Upper lobe of left lung (tissue), 6 donors: ENCODE measurements around the gene PARP12. TPM values are rescaled to one million over a fixed set of nuclear protein-coding genes. Genes with fewer than 3 reads are reported as not detected.

Experiments used
- ATAC-seq, 2 donors: fragments of 200-7000 bp; cut with Tn5 transposase; one replicate each; pipeline ENCODE4 v1.9.1; 2022; ENCODE audit warnings: mild to moderate bottlenecking in 2 of 2, moderate library complexity in 2 of 2; ENCODE audit not compliant: low FRiP score in 2 of 2
- DNase-seq, 2 donors: peaks; one replicate each; pipeline ENCODE4 v3.0.0-alpha.2; 2019 to 2020
- H3K27ac ChIP-seq, 4 donors: fragments of 200-600 bp; sonication (generic); one replicate each; pipeline ENCODE4 v1.5.1; 2016 to 2019
- H3K27me3 ChIP-seq, 4 donors: fragments of 200-600 bp; sonication (generic); one replicate each; pipeline ENCODE4 v1.5.1; 2017 to 2019
- H3K36me3 ChIP-seq, 4 donors: fragments of 200-600 bp; sonication (generic); one replicate each; pipeline ENCODE4 v1.5.1; 2016 to 2019
- H3K4me1 ChIP-seq, 4 donors: fragments of 200-600 bp; sonication (generic); one replicate each; pipeline ENCODE4 v1.5.1; 2018 to 2019
- H3K4me3 ChIP-seq, 4 donors: fragments of 200-600 bp; sonication (generic); one replicate each; pipeline ENCODE4 v1.5.1; 2017 to 2019; ENCODE audit warnings: mild to moderate bottlenecking in 2 of 4, moderate library complexity in 1 of 4
- H3K9me3 ChIP-seq, 4 donors: fragments of 200-600 bp; sonication (generic); one replicate each; pipeline ENCODE4 v1.5.1; 2018 to 2019
- EP300 ChIP-seq, 4 donors: sonication (generic); formaldehyde crosslinking; IDR thresholded peaks; one replicate each; pipeline ENCODE4 v1.5.1; 2017; ENCODE audit warnings: antibody characterized with exemption in 4 of 4, control low read depth in 2 of 4
- POLR2A ChIP-seq, 4 donors: fragments of 450-650 bp; IDR thresholded peaks; one replicate each; pipeline ENCODE4 v1.5.1; 2016 to 2017; ENCODE audit warnings: antibody characterized with exemption in 4 of 4, mild to moderate bottlenecking in 2 of 4
- POLR2AphosphoS5 ChIP-seq, 2 donors: sonication (generic); formaldehyde crosslinking; IDR thresholded peaks; one replicate each; pipeline ENCODE4 v1.5.1; 2017; ENCODE audit warnings: antibody characterized with exemption in 2 of 2
- WGBS, 2 donors: methylation state at CpG; one replicate each; pipeline ENCODE4 v1.1.5; 2017 to 2018; 5-methylcytosine and 5-hydroxymethylcytosine counted together
- total RNA-seq, 6 donors: library from RNA; depleted of rRNA in 4 of 6; stranded (reverse); fragments of >200 nt in 4 of 6; gene quantifications; one replicate each; pipeline versions ENCODE4 v1.1.0 to v1.2.1, GENCODE V29; 2016 to 2021
- TF ChIP-seq, protein P1 (sequence below), 6 experiments: fragments of 450-650 bp in 4 of 6; fragments of 200-600 bp in 2 of 6; sonication (generic) in 2 of 6; IDR thresholded peaks; one replicate each; pipeline ENCODE4 v1.5.1; 2016 to 2019; ENCODE audit warnings: antibody characterized with exemption in 6 of 6
- donor health status: DM: no; HTN: no; CAD: no; lungs with moderate emphysema.
- donor health status: DM: no; HTN: yes; CAD: no; lungs with severe emphysema.

Gene PARP12
- total RNA-seq, 6 donors from 2014 or later = 74.8 to 151 (median 100) TPM

DNA sequence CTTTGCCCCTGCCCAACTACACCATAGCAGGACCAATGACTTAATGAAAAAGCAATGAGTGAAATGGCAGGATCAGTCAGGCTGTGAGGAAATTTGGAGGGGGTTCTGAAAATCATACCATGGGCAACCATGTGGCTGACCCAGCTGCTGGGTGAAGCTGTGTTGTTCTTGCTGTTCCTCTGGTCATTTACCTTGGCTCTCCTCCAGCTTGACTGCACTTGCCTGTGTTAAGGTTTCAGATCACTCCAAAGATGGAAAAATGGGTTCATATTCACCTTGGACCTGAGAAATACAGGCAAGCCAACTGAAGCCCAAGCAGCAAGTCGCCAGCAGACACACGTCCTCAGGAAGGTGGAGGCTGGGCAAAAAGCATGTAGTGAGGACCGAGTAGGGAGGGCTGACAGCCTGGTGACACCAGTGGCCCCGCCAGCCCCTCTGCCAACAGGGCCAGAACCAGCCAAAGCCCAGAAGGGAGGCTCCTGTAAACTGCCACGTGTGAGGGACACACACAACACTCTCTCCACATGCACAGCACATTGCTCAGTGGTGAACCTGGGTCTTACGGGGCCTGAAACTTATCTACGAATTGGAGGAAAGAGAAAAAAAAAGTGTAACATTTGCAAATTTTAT is 40.1 kb downstream of the PARP12 start:
- Histone ChIP-seq H3K4me1 (no peaks in the 10 kb centered on the region), H3K27ac (no peak overlapping the region), H3K9me3 (no peaks in the 10 kb centered on the region), H3K36me3 (peaks cover 13 to 63% (median 44%) of the 10 kb centered on the region in 4 donors), H3K27me3 (no peaks in the 10 kb centered on the region), H3K4me3 (no peak overlapping the region)
- ATAC-seq (no peak), DNase-seq (peak in 1 of 2 donors; percentile 44)
- 84 to 88% methylated on average over 7 of the region's 7 CpGs for WGBS, 2 donors
- no peak for TF ChIP-seq POLR2AphosphoS5 (IDR thresholded peaks at IDR 0.05)
- TF ChIP-seq, protein P1, sequence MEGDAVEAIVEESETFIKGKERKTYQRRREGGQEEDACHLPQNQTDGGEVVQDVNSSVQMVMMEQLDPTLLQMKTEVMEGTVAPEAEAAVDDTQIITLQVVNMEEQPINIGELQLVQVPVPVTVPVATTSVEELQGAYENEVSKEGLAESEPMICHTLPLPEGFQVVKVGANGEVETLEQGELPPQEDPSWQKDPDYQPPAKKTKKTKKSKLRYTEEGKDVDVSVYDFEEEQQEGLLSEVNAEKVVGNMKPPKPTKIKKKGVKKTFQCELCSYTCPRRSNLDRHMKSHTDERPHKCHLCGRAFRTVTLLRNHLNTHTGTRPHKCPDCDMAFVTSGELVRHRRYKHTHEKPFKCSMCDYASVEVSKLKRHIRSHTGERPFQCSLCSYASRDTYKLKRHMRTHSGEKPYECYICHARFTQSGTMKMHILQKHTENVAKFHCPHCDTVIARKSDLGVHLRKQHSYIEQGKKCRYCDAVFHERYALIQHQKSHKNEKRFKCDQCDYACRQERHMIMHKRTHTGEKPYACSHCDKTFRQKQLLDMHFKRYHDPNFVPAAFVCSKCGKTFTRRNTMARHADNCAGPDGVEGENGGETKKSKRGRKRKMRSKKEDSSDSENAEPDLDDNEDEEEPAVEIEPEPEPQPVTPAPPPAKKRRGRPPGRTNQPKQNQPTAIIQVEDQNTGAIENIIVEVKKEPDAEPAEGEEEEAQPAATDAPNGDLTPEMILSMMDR (IDR thresholded peaks at IDR 0.05) = no peak

DNA sequence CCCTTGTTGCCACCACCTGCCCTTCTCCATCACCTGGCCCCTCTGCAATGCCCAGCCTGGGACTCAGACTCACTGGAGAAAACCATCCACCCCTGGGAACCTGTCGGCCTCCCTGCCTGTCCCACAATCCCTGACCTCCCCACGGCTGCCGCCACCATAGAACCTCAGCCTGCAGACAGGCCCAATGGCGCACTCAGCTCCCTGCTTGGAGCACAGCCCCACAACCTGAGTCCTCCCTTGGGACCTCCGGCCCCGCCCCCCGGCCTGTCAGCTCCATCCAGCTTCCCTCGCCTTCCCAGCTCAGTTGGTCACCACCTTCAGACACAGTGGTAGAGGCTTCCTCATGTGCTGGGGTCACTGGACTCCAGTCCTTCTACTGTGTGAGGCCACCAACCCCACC is 41.1 kb downstream of the PARP12 start:
- H3K27me3 ChIP-seq = no peaks in the 10 kb centered on the region
- WGBS, 2 donors = 94 to 98% methylated on average over 8 of the region's 8 CpGs
- H3K4me1 ChIP-seq = no peaks in the 10 kb centered on the region
- H3K27ac ChIP-seq = no peak overlapping the region
- DNase-seq (peak in 1 of 2 donors; percentile 77), ATAC-seq (peak in 1 of 2 donors; percentile 5)
- no peak overlapping the region for H3K4me3 ChIP-seq
- TF ChIP-seq POLR2A (IDR thresholded peaks at IDR 0.05) (no peak), POLR2AphosphoS5 (IDR thresholded peaks at IDR 0.05) (no peak), EP300 (IDR thresholded peaks at IDR 0.05) (no peak)
- TF ChIP-seq, protein P1 (IDR thresholded peaks at IDR 0.05) = no peak
- no peaks in the 10 kb centered on the region for H3K9me3 ChIP-seq
- H3K36me3 ChIP-seq = peaks cover 13 to 59% (median 40%) of the 10 kb centered on the region in 4 donors

DNA sequence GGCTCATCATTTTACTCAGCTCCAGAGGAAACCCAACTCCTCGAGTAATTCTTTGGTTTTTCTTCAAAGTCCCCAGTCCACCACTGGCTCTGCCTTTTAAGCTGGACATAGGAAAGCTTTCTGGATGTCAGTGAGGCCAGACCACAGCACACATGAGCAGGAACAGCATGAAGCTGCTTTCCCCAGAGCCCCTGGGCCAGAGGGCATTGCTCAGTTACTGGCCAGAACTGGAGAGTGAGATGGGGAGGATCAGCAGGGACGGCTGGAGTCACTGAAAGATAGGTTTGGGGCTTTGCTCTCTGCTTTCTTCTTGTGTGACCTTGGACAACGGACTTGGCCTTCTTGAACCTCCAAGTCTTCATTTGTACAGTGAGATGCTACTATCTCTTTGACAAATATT is 43.1 kb downstream of the PARP12 start:
- Histone ChIP-seq H3K9me3 (no peaks in the 10 kb centered on the region), H3K36me3 (peaks cover 5 to 40% (median 24%) of the 10 kb centered on the region in 4 donors), H3K4me3 (no peak overlapping the region), H3K27ac (no peak overlapping the region), H3K27me3 (no peaks in the 10 kb centered on the region), H3K4me1 (no peaks in the 10 kb centered on the region)
- no peak for TF ChIP-seq EP300 (IDR thresholded peaks at IDR 0.05)
- no peak for TF ChIP-seq POLR2A (IDR thresholded peaks at IDR 0.05)
- no peak for TF ChIP-seq POLR2AphosphoS5 (IDR thresholded peaks at IDR 0.05)
- TF ChIP-seq, protein P1 (IDR thresholded peaks at IDR 0.05) = no peak
- WGBS, 2 donors = 77 to 91% methylated on average over 3 of the region's 3 CpGs
- ATAC-seq (no peak), DNase-seq (no peak)

DNA sequence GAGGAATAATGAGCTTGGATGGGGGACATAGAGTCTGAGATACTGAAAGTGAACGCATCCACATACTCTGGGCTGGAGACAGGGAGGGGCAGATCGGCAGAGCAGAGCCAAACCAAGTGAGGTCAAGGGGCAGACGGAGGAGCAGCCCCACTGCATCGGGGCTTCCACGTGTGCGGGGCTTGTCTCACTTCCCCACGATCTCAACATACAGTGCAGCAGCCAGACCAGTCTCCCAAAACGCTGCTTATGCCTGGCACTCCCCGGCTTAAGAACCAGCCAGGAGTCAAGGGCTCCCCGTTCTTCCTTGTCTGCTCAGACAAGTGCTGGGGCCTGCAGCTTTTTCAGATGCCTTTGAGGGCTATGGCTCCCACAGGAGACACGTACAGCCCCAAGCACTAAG is 43.6 kb downstream of the PARP12 start:
- no peak for TF ChIP-seq EP300 (IDR thresholded peaks at IDR 0.05)
- TF ChIP-seq, protein P1 (IDR thresholded peaks at IDR 0.05) = no peak
- TF ChIP-seq POLR2A (IDR thresholded peaks at IDR 0.05) = no peak
- TF ChIP-seq POLR2AphosphoS5 (IDR thresholded peaks at IDR 0.05) = no peak
- 34 to 54% methylated on average over 9 of the region's 11 CpGs for WGBS, 2 donors
- Histone ChIP-seq H3K9me3 (no peaks in the 10 kb centered on the region), H3K4me3 (no peak overlapping the region), H3K4me1 (no peaks in the 10 kb centered on the region), H3K27ac (no peak overlapping the region), H3K36me3 (peaks cover 2 to 36% (median 21%) of the 10 kb centered on the region in 4 donors), H3K27me3 (no peaks in the 10 kb centered on the region)
- ATAC-seq (no peak), DNase-seq (no peak)
